ENCODE data around the gene CAD. TPM values are rescaled to one million over a fixed set of nuclear protein-coding genes. Genes with fewer than 3 reads are reported as not detected.

The CAD gene
- total and polyA plus RNA-seq, 2 of the 4 experiments (the other 2 are of a cell fraction), result 12.9 to 38.7 TPM

DNA sequence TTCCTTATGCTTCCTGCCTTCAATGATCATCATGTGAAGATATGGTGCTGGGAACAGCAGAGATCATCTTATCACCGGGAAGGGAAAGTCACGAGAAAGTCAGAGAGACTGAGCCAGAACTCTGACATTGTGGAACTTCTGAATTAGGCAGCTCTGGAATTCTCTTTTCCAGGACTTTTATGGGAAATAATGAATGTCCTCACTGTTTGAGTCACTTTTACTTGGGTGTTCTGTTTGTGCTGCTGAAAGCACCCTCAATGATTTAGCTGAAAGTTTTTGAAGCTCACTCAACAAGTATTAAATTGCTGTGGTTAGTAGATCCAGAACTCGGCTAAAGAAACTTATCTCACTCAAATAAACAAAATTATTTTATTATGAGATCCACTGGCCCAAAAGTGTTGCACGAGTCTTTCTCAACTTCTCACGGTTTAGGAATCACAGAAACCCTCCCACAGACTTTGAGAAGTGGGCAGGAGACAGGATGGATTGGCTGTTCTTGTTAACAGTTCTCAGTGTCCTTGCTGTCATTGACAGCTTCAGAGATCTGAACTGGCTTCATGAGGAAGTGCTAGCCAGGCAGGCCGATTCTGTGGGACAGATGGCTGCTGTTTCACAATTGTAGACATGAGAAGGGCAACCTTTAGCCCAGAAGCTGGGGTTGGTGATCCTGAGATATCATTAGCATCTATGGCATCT lies 31.7 kb upstream of the CAD start (continued):
- TF ChIP-seq, protein P1, sequence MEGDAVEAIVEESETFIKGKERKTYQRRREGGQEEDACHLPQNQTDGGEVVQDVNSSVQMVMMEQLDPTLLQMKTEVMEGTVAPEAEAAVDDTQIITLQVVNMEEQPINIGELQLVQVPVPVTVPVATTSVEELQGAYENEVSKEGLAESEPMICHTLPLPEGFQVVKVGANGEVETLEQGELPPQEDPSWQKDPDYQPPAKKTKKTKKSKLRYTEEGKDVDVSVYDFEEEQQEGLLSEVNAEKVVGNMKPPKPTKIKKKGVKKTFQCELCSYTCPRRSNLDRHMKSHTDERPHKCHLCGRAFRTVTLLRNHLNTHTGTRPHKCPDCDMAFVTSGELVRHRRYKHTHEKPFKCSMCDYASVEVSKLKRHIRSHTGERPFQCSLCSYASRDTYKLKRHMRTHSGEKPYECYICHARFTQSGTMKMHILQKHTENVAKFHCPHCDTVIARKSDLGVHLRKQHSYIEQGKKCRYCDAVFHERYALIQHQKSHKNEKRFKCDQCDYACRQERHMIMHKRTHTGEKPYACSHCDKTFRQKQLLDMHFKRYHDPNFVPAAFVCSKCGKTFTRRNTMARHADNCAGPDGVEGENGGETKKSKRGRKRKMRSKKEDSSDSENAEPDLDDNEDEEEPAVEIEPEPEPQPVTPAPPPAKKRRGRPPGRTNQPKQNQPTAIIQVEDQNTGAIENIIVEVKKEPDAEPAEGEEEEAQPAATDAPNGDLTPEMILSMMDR (conservative IDR thresholded peaks at IDR 0.05; ENCODE audit: low read depth, low read length), result no peak
- TF ChIP-seq RFX5 (IDR thresholded peaks at IDR 0.05; ENCODE audit: low read depth, low read length), result no peak

All from IMR-90 (cell line).